ENCODE data around the gene RANBP2.

Gene RANBP2

DNA sequence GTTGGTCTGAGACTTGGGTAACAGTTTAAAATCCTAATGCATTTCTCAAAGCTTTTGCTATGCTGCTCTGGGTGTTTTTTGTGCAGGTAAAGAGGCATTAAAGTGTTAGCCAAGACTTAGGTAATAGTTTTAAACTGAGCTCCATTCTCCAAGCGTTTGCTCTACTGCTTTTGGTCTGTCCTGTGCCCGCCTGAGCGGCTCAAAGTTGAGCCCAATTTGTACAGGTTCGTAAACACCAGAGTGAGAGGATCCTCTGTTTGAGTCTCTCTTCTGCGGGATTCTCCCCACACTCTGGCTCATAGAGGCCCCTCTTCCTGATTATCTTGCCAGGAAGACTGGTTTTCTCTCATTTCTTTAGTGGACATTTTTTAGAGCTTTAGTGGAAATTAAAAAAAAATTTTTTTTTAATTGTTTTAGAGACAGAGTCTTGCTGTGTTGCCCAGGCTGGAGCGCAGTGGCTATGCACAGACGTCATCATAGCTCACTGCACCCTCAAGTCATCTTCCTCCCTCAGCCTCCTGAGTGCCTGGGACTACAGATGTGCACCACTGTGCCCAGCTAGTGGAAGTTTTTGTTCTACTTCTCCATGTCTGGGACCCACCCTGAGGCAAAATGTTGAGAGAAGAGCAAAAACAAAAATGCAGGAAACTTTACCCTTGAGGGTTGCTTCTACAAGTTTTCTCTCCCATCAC is 83.9 kb downstream of the RANBP2 start:
- no peak for DNase-seq (ENCODE audit: insufficient read length)
- FAIRE-seq = no peak
- no peak for TF ChIP-seq TAF1 (IDR thresholded peaks at IDR 0.05; ENCODE audit: borderline replicate concordance, low read depth, low read length)
- TF ChIP-seq POLR2AphosphoS5 (IDR thresholded peaks at IDR 0.05; ENCODE audit: low read depth, low read length) = no peak
- no peak for TF ChIP-seq POLR2A (IDR thresholded peaks at IDR 0.05; ENCODE audit: low read depth, low read length)

DNA sequence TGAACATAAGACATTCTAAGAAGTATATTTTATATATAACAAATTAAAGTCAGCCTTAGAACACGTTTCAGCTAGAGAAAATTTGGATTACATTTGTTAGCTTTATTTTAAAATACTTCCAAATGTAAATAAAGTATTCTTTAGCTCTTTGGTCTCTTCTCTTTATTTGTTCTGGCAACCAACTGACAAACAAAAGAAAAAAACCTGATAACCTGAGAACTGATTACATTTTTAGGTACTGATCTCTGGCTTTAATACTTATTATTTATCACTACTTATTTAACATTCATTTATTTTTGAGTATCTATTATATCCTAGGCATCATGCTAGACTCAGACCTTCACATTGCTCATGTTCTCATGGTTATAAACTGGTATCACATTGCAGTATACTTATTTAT is 85.8 kb downstream of the RANBP2 start:
- TF ChIP-seq POLR2AphosphoS5 (IDR thresholded peaks at IDR 0.05; ENCODE audit: low read depth, low read length) = no peak
- no peak for TF ChIP-seq POLR2A (IDR thresholded peaks at IDR 0.05; ENCODE audit: low read depth, low read length)
- TF ChIP-seq TAF1 (IDR thresholded peaks at IDR 0.05; ENCODE audit: borderline replicate concordance, low read depth, low read length) = no peak
- no peak for DNase-seq (ENCODE audit: insufficient read length)
- no peak for FAIRE-seq

DNA sequence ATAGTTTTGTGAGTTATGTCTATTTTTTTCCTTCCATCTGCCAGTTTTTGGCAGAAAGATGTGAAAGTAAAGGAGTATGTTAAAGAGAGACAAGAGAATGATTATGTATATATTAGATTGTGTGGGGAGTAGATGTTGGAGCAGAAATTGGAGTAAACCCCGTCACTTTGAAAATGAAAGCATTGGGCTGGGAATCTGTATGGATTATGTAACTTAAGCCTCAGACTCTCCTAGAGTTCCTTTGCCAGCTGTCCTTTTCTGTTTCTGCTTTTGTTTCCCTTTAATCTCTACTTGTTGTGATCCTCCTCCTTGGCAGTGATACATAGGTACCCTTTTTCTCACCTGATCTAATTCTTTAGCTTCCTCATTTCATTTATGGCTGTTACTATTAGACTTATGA is 86.5 kb downstream of the RANBP2 start:
- DNase-seq (ENCODE audit: insufficient read length) (no peak), FAIRE-seq (no peak)
- TF ChIP-seq TAF1 (IDR thresholded peaks at IDR 0.05; ENCODE audit: borderline replicate concordance, low read depth, low read length) (no peak), POLR2AphosphoS5 (IDR thresholded peaks at IDR 0.05; ENCODE audit: low read depth, low read length) (no peak), POLR2A (IDR thresholded peaks at IDR 0.05; ENCODE audit: low read depth, low read length) (no peak)

DNA sequence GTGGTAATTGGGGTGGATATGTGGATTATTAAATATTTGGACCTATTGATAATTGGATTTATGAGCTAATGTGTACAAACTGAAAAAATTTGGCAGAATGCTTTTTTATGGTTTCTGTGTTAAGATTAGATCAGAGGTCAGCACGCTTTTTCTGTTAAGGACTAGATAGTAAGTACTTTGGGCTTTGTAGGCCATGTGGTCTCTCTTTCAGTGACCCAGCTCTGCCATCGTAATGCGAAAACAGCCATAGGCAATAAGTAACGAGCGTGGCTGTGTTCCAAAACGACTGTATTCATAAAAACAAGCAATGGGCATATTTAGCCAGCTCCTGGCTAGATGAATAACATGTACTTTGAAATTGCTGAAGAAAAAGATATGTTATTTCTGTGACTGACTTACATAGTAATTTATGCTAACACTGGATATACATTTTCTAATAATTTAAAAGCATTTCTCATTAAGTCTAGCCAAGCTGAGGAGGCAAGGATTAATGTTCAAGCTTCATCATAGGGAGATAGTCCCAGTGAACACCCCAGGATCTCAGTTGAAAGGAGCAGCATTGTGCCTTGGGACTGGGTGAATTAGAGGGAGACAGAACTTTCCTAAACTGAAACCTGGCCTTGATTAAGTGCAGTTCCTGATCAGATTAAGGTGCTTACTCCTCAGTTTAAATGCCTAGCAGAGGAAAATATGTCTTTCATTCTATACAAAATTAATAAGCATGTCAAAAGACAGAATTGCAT is 87.3 kb downstream of the RANBP2 start:
- no peak for TF ChIP-seq POLR2AphosphoS5 (IDR thresholded peaks at IDR 0.05; ENCODE audit: low read depth, low read length)
- no peak for TF ChIP-seq POLR2A (IDR thresholded peaks at IDR 0.05; ENCODE audit: low read depth, low read length)
- no peak for TF ChIP-seq TAF1 (IDR thresholded peaks at IDR 0.05; ENCODE audit: borderline replicate concordance, low read depth, low read length)
- FAIRE-seq (peak; percentile 40), DNase-seq (ENCODE audit: insufficient read length) (no peak)

DNA sequence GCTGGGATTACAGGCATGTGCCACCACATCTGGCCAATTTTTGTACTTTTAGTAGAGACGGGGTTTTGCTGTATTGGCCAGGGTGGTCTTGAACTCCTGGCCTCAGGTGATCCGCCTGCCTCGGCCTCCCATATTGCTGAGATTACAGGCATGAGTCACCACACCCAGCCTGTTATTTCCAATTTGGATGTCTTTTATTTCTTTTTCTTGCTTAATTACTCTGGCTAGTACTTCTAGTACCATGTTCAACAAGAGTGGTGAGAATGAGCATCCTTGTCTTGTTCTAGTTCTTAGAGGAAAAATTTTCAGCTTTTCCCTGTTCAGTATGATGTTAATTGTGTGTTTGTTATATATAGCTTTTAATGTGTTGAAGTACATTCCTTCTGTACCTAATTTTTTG is 90.7 kb downstream of the RANBP2 start:
- no peak for TF ChIP-seq POLR2A (IDR thresholded peaks at IDR 0.05; ENCODE audit: low read depth, low read length)
- TF ChIP-seq TAF1 (IDR thresholded peaks at IDR 0.05; ENCODE audit: borderline replicate concordance, low read depth, low read length) = no peak
- no peak for TF ChIP-seq POLR2AphosphoS5 (IDR thresholded peaks at IDR 0.05; ENCODE audit: low read depth, low read length)
- no peak for FAIRE-seq

DNA sequence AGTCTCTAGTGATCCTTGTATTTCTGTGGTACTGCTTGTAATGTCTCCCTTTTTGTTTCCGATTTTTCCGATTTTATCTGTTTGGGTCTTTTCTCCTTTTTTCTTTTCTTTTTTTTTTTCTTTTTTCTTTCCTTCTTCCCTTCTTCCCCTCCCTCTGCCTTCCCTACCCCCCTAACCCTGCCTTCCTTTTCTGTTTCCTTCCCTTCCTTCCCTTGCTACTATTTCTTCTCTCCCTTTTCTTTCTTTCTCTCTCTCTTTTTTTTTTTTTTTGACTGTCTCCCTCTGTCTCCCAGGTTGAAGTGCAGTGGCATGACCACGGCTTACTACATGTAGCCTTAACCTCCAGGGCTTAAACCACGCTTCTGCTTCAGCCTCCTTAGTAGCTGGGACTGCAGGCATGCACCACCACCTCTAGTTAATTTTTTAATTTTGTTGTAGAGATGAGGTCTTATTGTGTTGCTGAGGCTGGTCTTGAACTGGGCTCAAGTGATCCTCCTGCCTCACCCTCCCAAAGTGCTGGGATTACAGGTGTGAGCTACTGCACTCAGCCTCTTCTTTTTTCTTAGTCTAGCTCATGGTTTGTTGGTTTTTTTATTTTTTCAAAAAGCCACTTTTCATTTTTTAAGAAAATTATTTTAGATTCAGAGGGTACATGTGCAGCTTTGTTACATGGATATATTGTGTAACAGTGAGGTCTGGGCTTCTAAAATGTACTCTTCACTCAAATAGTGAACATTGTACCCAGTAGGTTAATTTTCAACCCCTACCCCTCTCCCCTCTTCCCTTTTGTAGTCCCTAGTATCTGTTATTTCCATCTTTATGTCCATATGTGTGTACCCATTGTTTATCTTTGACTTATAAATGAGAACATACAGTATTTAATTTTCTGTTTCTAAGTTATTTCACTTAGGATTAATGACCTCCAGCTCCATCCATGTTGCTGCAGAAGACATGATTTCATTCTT is 92.0 kb downstream of the RANBP2 start:
- FAIRE-seq = no peak
- no peak for DNase-seq (ENCODE audit: insufficient read length)
- TF ChIP-seq POLR2AphosphoS5 (IDR thresholded peaks at IDR 0.05; ENCODE audit: low read depth, low read length) (no peak), TAF1 (IDR thresholded peaks at IDR 0.05; ENCODE audit: borderline replicate concordance, low read depth, low read length) (no peak), POLR2A (IDR thresholded peaks at IDR 0.05; ENCODE audit: low read depth, low read length) (no peak)

More for the DNA sequence above, 90.7 kb downstream of the RANBP2 start:
- DNase-seq (ENCODE audit: insufficient read length) = no peak

DNA sequence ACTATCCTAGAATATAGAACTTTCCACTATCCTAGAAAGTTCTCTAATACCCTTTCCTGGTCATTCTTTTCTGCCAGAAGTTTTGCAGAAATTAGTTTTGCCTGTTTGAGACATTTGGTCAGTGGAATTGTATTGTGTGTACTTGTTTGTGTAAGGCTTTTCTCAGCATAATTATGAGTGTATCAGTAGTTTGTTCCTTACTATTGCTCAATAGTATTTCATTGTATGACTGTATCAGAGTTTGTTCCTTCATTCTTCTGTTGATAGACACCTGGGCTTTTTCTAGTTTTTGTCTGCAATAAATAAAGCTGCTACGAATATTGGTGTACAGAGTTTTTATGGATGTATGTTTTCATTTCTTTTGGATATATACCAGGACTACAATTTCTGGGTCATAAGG is 94.5 kb downstream of the RANBP2 start:
- FAIRE-seq (no peak), DNase-seq (ENCODE audit: insufficient read length) (no peak)
- no peak for TF ChIP-seq POLR2A (IDR thresholded peaks at IDR 0.05; ENCODE audit: low read depth, low read length)
- no peak for TF ChIP-seq POLR2AphosphoS5 (IDR thresholded peaks at IDR 0.05; ENCODE audit: low read depth, low read length)
- no peak for TF ChIP-seq TAF1 (IDR thresholded peaks at IDR 0.05; ENCODE audit: borderline replicate concordance, low read depth, low read length)

DNA sequence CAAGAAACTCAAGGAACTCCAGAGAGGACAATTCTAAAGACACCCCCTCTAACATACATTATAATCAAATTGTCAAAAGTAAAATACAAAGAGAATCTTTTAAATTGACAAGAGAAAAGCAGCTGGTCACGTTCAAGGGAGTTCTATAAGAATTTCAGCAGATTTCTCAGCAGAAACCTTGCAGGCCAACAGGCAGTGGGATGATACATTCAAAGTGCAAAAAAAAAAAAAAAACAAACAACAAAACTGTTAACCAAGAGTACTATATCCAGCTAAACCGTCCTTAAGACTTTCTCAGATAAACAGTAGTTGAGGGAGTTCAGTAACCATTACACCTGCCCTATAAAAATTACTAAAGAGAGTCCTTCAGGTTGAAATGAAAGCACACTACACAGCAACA is 101.2 kb downstream of the RANBP2 start:
- FAIRE-seq = no peak
- DNase-seq (ENCODE audit: insufficient read length) = no peak
- TF ChIP-seq POLR2A (IDR thresholded peaks at IDR 0.05; ENCODE audit: low read depth, low read length) (no peak), TAF1 (IDR thresholded peaks at IDR 0.05; ENCODE audit: borderline replicate concordance, low read depth, low read length) (no peak)

DNA sequence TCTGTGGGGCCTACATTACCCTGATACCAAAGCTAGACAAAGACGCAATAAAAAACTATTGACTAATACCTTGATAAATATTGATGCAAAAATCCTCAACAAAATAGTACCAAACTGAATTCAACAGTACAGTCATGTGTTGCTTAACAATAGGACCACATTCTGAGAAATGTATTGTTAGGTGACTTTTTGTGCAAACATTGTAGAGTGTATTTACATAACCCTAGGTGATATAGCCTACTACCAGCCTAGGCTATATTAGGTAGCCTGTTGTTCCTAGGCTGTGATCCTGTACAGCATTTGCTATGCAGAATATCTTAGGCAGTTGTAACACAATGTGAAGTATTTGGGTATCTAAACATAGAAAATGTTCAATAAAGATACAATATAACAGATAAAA is 104.0 kb downstream of the RANBP2 start:
- peak; percentile 42 for FAIRE-seq
- TF ChIP-seq POLR2A (IDR thresholded peaks at IDR 0.05; ENCODE audit: low read depth, low read length) = no peak
- TF ChIP-seq TAF1 (IDR thresholded peaks at IDR 0.05; ENCODE audit: borderline replicate concordance, low read depth, low read length) = no peak
- no peak for TF ChIP-seq POLR2AphosphoS5 (IDR thresholded peaks at IDR 0.05; ENCODE audit: low read depth, low read length)
- no peak for DNase-seq (ENCODE audit: insufficient read length)

DNA sequence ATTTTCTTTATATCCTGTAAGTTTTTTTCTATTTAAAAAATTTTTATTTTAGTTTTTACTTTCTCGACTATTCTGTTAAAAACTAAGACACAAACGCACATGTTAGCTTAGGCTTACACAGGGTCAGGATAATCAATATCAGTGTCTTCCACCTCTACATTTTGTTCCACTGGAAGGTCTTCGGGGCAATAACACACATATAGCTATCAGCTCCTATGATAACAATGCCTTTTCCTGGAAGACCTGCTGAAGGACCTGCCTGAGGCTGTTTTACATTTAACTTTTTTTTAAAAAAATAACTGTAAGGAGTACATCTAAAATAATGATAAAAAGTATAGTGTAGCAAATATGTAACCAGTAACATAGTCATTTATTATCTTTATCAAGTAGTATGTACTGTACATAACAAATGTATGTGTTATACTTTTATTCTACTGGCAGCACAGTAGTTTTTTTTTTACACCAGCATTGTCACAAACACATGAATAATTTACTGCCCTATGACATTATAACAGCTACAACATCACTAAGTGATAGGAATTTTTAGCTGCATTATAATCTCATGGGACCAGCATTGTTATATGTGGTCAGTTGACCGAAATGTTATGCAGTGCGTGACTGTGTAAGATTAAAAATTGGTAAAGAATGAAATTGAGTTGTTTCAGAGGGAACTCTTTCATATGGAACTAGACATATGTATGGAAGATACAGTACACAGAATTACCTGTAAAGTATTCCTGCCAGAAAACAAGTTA is 105.2 kb downstream of the RANBP2 start:
- TF ChIP-seq TAF1 (IDR thresholded peaks at IDR 0.05; ENCODE audit: borderline replicate concordance, low read depth, low read length) (no peak), POLR2AphosphoS5 (IDR thresholded peaks at IDR 0.05; ENCODE audit: low read depth, low read length) (no peak), POLR2A (IDR thresholded peaks at IDR 0.05; ENCODE audit: low read depth, low read length) (no peak)
- FAIRE-seq (no peak), DNase-seq (ENCODE audit: insufficient read length) (no peak)

DNA sequence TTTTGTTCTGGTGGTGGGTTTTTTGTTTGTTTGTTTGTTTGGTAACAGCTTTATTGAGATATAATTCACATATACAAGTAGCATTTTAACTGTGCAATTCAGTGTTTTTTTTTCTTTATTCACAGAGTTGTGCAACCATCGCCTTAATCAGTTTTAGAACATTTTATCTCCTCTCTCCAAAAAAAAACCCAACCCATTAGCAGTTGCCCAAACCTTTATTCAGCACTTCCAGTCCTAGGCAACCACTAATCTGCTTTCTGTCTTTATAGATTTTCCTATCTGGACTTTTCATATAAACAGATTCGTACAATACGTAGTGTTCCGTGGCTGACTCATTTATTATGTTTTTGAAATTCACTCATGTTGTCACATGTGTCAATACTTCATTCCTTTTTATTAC is 106.0 kb downstream of the RANBP2 start:
- no peak for FAIRE-seq
- no peak for DNase-seq (ENCODE audit: insufficient read length)
- TF ChIP-seq POLR2A (IDR thresholded peaks at IDR 0.05; ENCODE audit: low read depth, low read length) (no peak), POLR2AphosphoS5 (IDR thresholded peaks at IDR 0.05; ENCODE audit: low read depth, low read length) (no peak), TAF1 (IDR thresholded peaks at IDR 0.05; ENCODE audit: borderline replicate concordance, low read depth, low read length) (no peak)
